ENCODE data around the gene PSMF1.

- TF ChIP-seq, protein P1, sequence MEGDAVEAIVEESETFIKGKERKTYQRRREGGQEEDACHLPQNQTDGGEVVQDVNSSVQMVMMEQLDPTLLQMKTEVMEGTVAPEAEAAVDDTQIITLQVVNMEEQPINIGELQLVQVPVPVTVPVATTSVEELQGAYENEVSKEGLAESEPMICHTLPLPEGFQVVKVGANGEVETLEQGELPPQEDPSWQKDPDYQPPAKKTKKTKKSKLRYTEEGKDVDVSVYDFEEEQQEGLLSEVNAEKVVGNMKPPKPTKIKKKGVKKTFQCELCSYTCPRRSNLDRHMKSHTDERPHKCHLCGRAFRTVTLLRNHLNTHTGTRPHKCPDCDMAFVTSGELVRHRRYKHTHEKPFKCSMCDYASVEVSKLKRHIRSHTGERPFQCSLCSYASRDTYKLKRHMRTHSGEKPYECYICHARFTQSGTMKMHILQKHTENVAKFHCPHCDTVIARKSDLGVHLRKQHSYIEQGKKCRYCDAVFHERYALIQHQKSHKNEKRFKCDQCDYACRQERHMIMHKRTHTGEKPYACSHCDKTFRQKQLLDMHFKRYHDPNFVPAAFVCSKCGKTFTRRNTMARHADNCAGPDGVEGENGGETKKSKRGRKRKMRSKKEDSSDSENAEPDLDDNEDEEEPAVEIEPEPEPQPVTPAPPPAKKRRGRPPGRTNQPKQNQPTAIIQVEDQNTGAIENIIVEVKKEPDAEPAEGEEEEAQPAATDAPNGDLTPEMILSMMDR (IDR thresholded peaks at IDR 0.05; ENCODE audit: low read depth, low read length, missing input control) = no peak
- TF ChIP-seq HNF4G (IDR thresholded peaks at IDR 0.05) = no peak
- TF ChIP-seq TAF1 (conservative IDR thresholded peaks at IDR 0.05) = no peak
- no peak for TF ChIP-seq GABPA (IDR thresholded peaks at IDR 0.05 in 1 of 2, conservative IDR thresholded peaks at IDR 0.05 in 1 of 2)
- TF ChIP-seq EGR1 (IDR thresholded peaks at IDR 0.05; ENCODE audit: low read depth in 2 of 2) = no peak
- TF ChIP-seq MAX (IDR thresholded peaks at IDR 0.05) = no peak
- no peak for TF ChIP-seq SP1 (IDR thresholded peaks at IDR 0.05)
- TF ChIP-seq, protein P2, sequence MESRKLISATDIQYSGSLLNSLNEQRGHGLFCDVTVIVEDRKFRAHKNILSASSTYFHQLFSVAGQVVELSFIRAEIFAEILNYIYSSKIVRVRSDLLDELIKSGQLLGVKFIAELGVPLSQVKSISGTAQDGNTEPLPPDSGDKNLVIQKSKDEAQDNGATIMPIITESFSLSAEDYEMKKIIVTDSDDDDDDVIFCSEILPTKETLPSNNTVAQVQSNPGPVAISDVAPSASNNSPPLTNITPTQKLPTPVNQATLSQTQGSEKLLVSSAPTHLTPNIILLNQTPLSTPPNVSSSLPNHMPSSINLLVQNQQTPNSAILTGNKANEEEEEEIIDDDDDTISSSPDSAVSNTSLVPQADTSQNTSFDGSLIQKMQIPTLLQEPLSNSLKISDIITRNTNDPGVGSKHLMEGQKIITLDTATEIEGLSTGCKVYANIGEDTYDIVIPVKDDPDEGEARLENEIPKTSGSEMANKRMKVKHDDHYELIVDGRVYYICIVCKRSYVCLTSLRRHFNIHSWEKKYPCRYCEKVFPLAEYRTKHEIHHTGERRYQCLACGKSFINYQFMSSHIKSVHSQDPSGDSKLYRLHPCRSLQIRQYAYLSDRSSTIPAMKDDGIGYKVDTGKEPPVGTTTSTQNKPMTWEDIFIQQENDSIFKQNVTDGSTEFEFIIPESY (IDR thresholded peaks at IDR 0.05) = no peak
- no peak for TF ChIP-seq ATF3 (IDR thresholded peaks at IDR 0.05)
- TF ChIP-seq REST (IDR thresholded peaks at IDR 0.05) = no peak
- TF ChIP-seq HNF4A (conservative IDR thresholded peaks at IDR 0.05) = no peak
- no peak for TF ChIP-seq JUND (IDR thresholded peaks at IDR 0.05)
- TF ChIP-seq NR2F2 (IDR thresholded peaks at IDR 0.05) = no peak
- no peak for TF ChIP-seq RAD21 (IDR thresholded peaks at IDR 0.05)
Measured at GRCh38 chr20:1165941-1166340, 47.5 kb downstream of the PSMF1 start.
